Stomach (tissue), 4 donors: ENCODE results near the gene MUC6.

ENCODE experiments used
- EP300 ChIP-seq: sonication (generic); formaldehyde crosslinking; IDR thresholded peaks from one replicate; pipeline ENCODE4 v1.6.1; 2017; ENCODE audit warnings: antibody characterized with exemption
- POLR2A ChIP-seq, 4 donors: fragments of 450-650 bp; IDR thresholded peaks; one replicate each; pipeline ENCODE4 v1.6.1; 2016; ENCODE audit warnings: antibody characterized with exemption in 4 of 4, control low read depth in 2 of 4, mild to moderate bottlenecking in 1 of 4, moderate library complexity in 1 of 4
- POLR2AphosphoS5 ChIP-seq, 3 donors: sonication (generic); formaldehyde crosslinking; IDR thresholded peaks; one replicate each; pipeline ENCODE4 v1.6.1; 2016; ENCODE audit warnings: antibody characterized with exemption in 3 of 3
- TF ChIP-seq, protein P1 (sequence below), 7 experiments: fragments of 450-650 bp in 4 of 7; fragments of 200-600 bp in 3 of 7; sonication (generic) in 3 of 7; IDR thresholded peaks; one replicate each; pipeline ENCODE4 v1.5.1; 2016 to 2019; ENCODE audit warnings: antibody characterized with exemption in 7 of 7, control low read depth in 2 of 7, mild to moderate bottlenecking in 1 of 7

GRCh38 chr11:1013631-1013935, 22.9 kb downstream of the MUC6 start:
- TF ChIP-seq, protein P1, sequence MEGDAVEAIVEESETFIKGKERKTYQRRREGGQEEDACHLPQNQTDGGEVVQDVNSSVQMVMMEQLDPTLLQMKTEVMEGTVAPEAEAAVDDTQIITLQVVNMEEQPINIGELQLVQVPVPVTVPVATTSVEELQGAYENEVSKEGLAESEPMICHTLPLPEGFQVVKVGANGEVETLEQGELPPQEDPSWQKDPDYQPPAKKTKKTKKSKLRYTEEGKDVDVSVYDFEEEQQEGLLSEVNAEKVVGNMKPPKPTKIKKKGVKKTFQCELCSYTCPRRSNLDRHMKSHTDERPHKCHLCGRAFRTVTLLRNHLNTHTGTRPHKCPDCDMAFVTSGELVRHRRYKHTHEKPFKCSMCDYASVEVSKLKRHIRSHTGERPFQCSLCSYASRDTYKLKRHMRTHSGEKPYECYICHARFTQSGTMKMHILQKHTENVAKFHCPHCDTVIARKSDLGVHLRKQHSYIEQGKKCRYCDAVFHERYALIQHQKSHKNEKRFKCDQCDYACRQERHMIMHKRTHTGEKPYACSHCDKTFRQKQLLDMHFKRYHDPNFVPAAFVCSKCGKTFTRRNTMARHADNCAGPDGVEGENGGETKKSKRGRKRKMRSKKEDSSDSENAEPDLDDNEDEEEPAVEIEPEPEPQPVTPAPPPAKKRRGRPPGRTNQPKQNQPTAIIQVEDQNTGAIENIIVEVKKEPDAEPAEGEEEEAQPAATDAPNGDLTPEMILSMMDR (IDR thresholded peaks at IDR 0.05) = no peak
- TF ChIP-seq POLR2A (IDR thresholded peaks at IDR 0.05) = no peak
- TF ChIP-seq POLR2AphosphoS5 (IDR thresholded peaks at IDR 0.05) = no peak
- no peak for TF ChIP-seq EP300
